BLaER1 (cell line): ENCODE measurements around the gene EEA1.

Experiments used
- H3K27ac ChIP-seq: shearing (Covaris generic); formaldehyde crosslinking; 2 replicates; pipeline ENCODE4 v1.8.1; 2022
- H3K27me3 ChIP-seq: shearing (Covaris generic); formaldehyde crosslinking; 2 replicates; pipeline ENCODE4 v1.8.1; 2022
- H3K36me3 ChIP-seq: shearing (Covaris generic); formaldehyde crosslinking; 2 replicates; pipeline ENCODE4 v1.8.1; 2022
- H3K4me1 ChIP-seq: shearing (Covaris generic); formaldehyde crosslinking; 2 replicates; pipeline ENCODE4 v1.8.1; 2022
- H3K4me2 ChIP-seq: shearing (Covaris generic); formaldehyde crosslinking; 2 replicates; pipeline ENCODE4 v1.8.1; 2022
- H3K4me3 ChIP-seq: shearing (Covaris generic); formaldehyde crosslinking; 2 replicates; pipeline ENCODE4 v1.8.1; 2022
- H3K9ac ChIP-seq: shearing (Covaris generic); formaldehyde crosslinking; 2 replicates; pipeline ENCODE4 v1.8.1; 2022
- H3K9me3 ChIP-seq: shearing (Covaris generic); formaldehyde crosslinking; 2 replicates; pipeline ENCODE4 v1.8.1; 2022
- H4K20me1 ChIP-seq: shearing (Covaris generic); formaldehyde crosslinking; 2 replicates; pipeline ENCODE4 v1.8.1; 2022
- Cebpa-rat ChIP-seq: shearing (Covaris generic); IDR thresholded peaks from 2 replicates; pipeline ENCODE4 v1.8.1; 2022

Gene EEA1

GRCh38 chr12:92730758-92731157, 198.3 kb downstream of the EEA1 start:
- Histone ChIP-seq H3K4me1 (no peaks in the 10 kb centered on the region), H3K4me3 (no peak overlapping the region), H3K9ac (no peak overlapping the region), H3K36me3 (no peaks in the 10 kb centered on the region), H3K27ac (no peak overlapping the region), H4K20me1 (no peaks in the 10 kb centered on the region), H3K27me3 (no peaks in the 10 kb centered on the region), H3K9me3 (no peaks in the 10 kb centered on the region), H3K4me2 (no peak overlapping the region)
- no peak for TF ChIP-seq Cebpa-rat

DNA sequence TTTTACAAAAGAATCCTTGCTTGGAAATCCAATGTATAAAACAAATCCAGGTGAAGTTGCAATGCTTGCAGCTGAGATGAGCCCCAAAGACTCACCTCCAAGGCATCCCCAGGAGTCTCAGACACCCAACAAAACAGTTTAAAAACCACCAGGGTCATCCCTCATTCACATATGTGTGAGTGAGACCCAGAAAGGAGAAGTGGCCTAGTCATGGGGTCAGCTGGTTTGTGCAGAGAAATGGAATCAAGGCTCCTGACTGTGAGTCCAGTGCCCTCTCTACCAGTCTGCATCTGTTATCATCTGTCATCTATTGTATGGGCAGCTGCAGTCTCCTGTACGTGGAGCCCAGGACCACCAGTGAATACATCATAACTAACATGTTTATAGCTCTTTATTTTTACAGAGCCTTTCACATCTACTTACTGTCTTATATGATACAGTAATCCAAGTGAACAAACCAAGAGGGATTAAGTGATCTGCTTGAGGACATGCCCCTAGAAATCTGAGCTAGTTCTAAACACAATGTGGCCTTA, 199.3 kb downstream of the EEA1 start:
- Histone ChIP-seq H3K9ac (no peak overlapping the region), H3K36me3 (no peaks in the 10 kb centered on the region), H3K9me3 (0 out of 2 replicates have a peak, but pooled peaks cover under 1% of the 10 kb centered on the region), H3K27ac (no peak overlapping the region), H3K27me3 (no peaks in the 10 kb centered on the region), H3K4me3 (no peak overlapping the region), H3K4me2 (no peak overlapping the region), H3K4me1 (no peaks in the 10 kb centered on the region), H4K20me1 (no peaks in the 10 kb centered on the region)
- no peak for TF ChIP-seq Cebpa-rat

GRCh38 chr12:92726850-92727249, 202.2 kb downstream of the EEA1 start:
- no peak overlapping the region for H3K27ac ChIP-seq
- H3K9ac ChIP-seq, result no peak overlapping the region
- no peaks in the 10 kb centered on the region for H4K20me1 ChIP-seq
- H3K4me3 ChIP-seq, result no peak overlapping the region
- 0 out of 2 replicates have a peak, but pooled peaks cover 6% of the 10 kb centered on the region for H3K9me3 ChIP-seq
- no peak overlapping the region for H3K4me2 ChIP-seq
- no peaks in the 10 kb centered on the region for H3K36me3 ChIP-seq
- H3K4me1 ChIP-seq, result no peaks in the 10 kb centered on the region
- H3K27me3 ChIP-seq, result no peaks in the 10 kb centered on the region
- TF ChIP-seq Cebpa-rat, result no peak

DNA sequence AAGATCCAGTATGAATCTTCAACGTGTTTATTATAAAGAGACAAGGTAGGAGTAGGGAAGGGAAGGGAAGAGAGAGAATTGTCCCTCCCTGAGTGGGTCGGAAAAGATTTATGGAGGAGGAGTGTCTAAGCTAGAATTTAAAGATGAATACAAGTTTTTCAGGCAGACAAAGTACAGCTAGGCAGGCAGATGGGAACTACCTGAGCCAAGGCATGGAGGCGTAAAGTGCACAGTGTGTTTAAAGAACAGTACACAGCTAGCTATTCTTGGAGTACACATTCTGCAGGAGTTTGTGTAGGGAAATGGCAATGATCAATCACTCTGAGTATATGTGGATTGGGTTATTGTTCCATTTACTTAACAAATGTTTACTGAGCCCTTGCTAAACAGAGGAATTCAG, 206.2 kb downstream of the EEA1 start:
- Histone ChIP-seq H3K9me3 (0 out of 2 replicates have a peak, but pooled peaks cover 6% of the 10 kb centered on the region), H3K27ac (no peak overlapping the region), H3K9ac (no peak overlapping the region), H3K27me3 (no peaks in the 10 kb centered on the region), H3K4me3 (no peak overlapping the region), H3K36me3 (no peaks in the 10 kb centered on the region), H3K4me2 (no peak overlapping the region), H4K20me1 (no peaks in the 10 kb centered on the region), H3K4me1 (no peaks in the 10 kb centered on the region)
- TF ChIP-seq Cebpa-rat, result no peak

DNA sequence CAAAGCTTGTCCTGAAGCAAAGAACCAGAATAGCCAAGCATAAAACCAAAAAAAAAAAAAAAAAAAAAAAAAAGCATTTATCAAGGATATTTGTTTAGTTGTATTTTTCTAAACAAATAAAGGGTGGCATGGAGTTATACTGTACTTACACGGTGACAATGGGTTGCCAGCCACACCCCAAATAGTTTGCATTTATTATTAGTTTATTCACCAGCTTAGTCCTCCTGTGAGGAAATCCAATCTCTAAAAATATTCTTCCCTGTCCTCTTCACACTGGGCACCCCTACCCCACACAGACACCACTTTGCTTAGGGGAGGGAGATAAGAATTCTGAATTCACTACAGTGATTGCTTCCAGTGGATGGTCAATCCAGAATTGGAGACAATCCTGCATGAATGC, 207.4 kb downstream of the EEA1 start:
- H3K27ac ChIP-seq, result no peak overlapping the region
- H4K20me1 ChIP-seq, result no peaks in the 10 kb centered on the region
- no peak overlapping the region for H3K4me3 ChIP-seq
- H3K36me3 ChIP-seq, result no peaks in the 10 kb centered on the region
- H3K9ac ChIP-seq, result no peak overlapping the region
- H3K4me2 ChIP-seq, result no peak overlapping the region
- H3K4me1 ChIP-seq, result no peaks in the 10 kb centered on the region
- TF ChIP-seq Cebpa-rat, result no peak
- H3K9me3 ChIP-seq, result 0 out of 2 replicates have a peak, but pooled peaks cover 6% of the 10 kb centered on the region
- no peaks in the 10 kb centered on the region for H3K27me3 ChIP-seq

DNA sequence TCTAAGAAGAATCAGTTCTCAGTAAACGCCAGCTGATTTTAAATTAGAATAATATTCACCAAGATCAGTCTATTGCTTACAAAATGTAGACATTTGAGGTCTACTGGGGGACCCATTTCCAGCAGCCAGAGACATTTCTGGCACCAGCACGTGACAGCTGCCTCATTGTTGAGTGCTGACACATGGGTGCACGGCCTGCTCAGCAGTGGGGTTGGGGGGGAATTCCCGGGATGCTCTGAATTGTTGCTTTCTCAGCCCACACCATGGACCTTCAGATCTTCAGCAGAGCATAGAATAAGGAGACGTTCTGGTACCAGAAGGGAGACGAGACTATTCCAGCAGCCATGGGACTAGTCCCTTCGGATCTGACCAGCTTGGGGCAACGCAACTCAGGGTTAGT, 208.0 kb downstream of the EEA1 start:
- Histone ChIP-seq H3K27me3 (no peaks in the 10 kb centered on the region), H3K27ac (no peak overlapping the region), H3K4me2 (no peak overlapping the region), H3K9me3 (0 out of 2 replicates have a peak, but pooled peaks cover 6% of the 10 kb centered on the region), H3K9ac (no peak overlapping the region), H3K36me3 (no peaks in the 10 kb centered on the region), H3K4me1 (no peaks in the 10 kb centered on the region), H4K20me1 (no peaks in the 10 kb centered on the region), H3K4me3 (no peak overlapping the region)
- TF ChIP-seq Cebpa-rat, result no peak
